ENCODE measurements around the gene TSKU.

TSKU gene

DNA sequence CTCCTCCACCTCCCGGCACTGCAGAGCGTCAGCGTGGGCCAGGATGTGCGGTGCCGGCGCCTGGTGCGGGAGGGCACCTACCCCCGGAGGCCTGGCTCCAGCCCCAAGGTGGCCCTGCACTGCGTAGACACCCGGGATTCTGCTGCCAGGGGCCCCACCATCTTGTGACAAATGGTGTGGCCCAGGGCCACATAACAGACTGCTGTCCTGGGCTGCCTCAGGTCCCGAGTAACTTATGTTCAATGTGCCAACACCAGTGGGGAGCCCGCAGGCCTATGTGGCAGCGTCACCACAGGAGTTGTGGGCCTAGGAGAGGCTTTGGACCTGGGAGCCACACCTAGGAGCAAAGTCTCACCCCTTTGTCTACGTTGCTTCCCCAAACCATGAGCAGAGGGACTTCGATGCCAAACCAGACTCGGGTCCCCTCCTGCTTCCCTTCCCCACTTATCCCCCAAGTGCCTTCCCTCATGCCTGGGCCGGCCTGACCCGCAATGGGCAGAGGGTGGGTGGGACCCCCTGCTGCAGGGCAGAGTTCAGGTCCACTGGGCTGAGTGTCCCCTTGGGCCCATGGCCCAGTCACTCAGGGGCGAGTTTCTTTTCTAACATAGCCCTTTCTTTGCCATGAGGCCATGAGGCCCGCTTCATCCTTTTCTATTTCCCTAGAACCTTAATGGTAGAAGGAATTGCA is 13.5 kb downstream of the TSKU start:
- no peaks in the 10 kb centered on the region for H3K27me3 ChIP-seq (ENCODE audit: insufficient read depth, insufficient read length)
- DNase-seq (ENCODE audit: low read depth, low spot score) = no peak
- H3K9ac ChIP-seq (ENCODE audit: insufficient read length, low read depth) = no peak overlapping the region
- peaks cover 9% of the 10 kb centered on the region for H3K4me1 ChIP-seq (ENCODE audit: insufficient read depth, insufficient read length)
- H3K4me3 ChIP-seq (ENCODE audit: insufficient read length, low read depth) = no peak overlapping the region
- peaks cover 14% of the 10 kb centered on the region; the same call in 1 of the 2 replicates for H3K9me3 ChIP-seq (ENCODE audit: insufficient read depth, low read length)
- TF ChIP-seq ZNF274 (IDR thresholded peaks at IDR 0.05; ENCODE audit: low read depth, low read length) (no peak), SUZ12 (IDR thresholded peaks at IDR 0.05; ENCODE audit: extremely low read depth, insufficient read depth, insufficient read length) (no peak), YY1 (IDR thresholded peaks at IDR 0.05; ENCODE audit: insufficient read depth, insufficient read length) (no peak)
- peaks cover 35% of the 10 kb centered on the region for H3K36me3 ChIP-seq (ENCODE audit: insufficient read depth, insufficient read length, low read length)

DNA sequence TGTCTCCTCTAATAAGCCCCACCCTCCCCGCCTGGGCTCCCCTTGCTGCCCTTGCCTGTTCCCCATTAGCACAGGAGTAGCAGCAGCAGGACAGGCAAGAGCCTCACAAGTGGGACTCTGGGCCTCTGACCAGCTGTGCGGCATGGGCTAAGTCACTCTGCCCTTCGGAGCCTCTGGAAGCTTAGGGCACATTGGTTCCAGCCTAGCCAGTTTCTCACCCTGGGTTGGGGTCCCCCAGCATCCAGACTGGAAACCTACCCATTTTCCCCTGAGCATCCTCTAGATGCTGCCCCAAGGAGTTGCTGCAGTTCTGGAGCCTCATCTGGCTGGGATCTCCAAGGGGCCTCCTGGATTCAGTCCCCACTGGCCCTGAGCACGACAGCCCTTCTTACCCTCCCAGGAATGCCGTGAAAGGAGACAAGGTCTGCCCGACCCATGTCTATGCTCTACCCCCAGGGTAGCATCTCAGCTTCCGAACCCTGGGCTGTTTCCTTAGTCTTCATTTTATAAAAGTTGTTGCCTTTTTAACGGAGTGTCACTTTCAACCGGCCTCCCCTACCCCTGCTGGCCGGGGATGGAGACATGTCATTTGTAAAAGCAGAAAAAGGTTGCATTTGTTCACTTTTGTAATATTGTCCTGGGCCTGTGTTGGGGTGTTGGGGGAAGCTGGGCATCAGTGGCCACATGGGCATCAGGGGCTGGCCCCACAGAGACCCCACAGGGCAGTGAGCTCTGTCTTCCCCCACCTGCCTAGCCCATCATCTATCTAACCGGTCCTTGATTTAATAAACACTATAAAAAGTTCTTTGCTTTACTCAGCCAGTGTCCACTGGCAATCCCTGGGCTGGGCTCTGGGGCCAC is 14.4 kb downstream of the TSKU start:
- Histone ChIP-seq H3K27me3 (ENCODE audit: insufficient read depth, insufficient read length) (no peaks in the 10 kb centered on the region), H3K9me3 (ENCODE audit: insufficient read depth, low read length) (peaks cover 5% of the 10 kb centered on the region; the same call in 1 of the 2 replicates), H3K4me1 (ENCODE audit: insufficient read depth, insufficient read length) (peaks cover 9% of the 10 kb centered on the region), H3K9ac (ENCODE audit: insufficient read length, low read depth) (no peak overlapping the region), H3K36me3 (ENCODE audit: insufficient read depth, insufficient read length, low read length) (peaks cover 35% of the 10 kb centered on the region), H3K4me3 (ENCODE audit: insufficient read length, low read depth) (no peak overlapping the region)
- TF ChIP-seq SUZ12 (IDR thresholded peaks at IDR 0.05; ENCODE audit: extremely low read depth, insufficient read depth, insufficient read length) (no peak), ZNF274 (IDR thresholded peaks at IDR 0.05; ENCODE audit: low read depth, low read length) (no peak), YY1 (IDR thresholded peaks at IDR 0.05; ENCODE audit: insufficient read depth, insufficient read length) (no peak)
- no peak for DNase-seq (ENCODE audit: low read depth, low spot score)

DNA sequence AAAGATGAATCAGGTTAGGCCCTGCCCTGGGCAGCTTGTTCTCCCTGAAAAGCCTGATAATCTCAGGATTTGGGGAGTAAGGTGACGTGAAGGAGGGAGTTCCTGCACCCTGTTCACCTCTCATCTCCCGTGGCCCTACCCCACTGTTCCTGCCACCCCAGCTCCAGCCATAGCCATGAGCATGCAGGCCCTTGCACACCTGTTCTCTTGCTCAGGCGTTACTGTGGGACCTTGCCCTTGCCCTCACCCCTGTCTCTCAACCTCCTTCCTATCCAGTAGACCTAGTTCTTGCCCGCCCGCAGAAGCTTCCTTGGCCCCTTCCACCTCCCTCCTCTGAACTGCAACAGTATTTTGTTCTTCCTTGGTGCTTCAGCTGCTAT is 15.0 kb downstream of the TSKU start:
- TF ChIP-seq SUZ12 (IDR thresholded peaks at IDR 0.05; ENCODE audit: extremely low read depth, insufficient read depth, insufficient read length) (no peak), YY1 (IDR thresholded peaks at IDR 0.05; ENCODE audit: insufficient read depth, insufficient read length) (no peak), ZNF274 (IDR thresholded peaks at IDR 0.05; ENCODE audit: low read depth, low read length) (no peak)
- H3K4me1 ChIP-seq (ENCODE audit: insufficient read depth, insufficient read length) = peaks cover 7% of the 10 kb centered on the region
- H3K4me3 ChIP-seq (ENCODE audit: insufficient read length, low read depth) = no peak overlapping the region
- H3K9ac ChIP-seq (ENCODE audit: insufficient read length, low read depth) = no peak overlapping the region
- no peaks in the 10 kb centered on the region for H3K9me3 ChIP-seq (ENCODE audit: insufficient read depth, low read length)
- H3K27me3 ChIP-seq (ENCODE audit: insufficient read depth, insufficient read length) = no peaks in the 10 kb centered on the region
- peaks cover 35% of the 10 kb centered on the region for H3K36me3 ChIP-seq (ENCODE audit: insufficient read depth, insufficient read length, low read length)
- DNase-seq (ENCODE audit: low read depth, low spot score) = no peak

DNA sequence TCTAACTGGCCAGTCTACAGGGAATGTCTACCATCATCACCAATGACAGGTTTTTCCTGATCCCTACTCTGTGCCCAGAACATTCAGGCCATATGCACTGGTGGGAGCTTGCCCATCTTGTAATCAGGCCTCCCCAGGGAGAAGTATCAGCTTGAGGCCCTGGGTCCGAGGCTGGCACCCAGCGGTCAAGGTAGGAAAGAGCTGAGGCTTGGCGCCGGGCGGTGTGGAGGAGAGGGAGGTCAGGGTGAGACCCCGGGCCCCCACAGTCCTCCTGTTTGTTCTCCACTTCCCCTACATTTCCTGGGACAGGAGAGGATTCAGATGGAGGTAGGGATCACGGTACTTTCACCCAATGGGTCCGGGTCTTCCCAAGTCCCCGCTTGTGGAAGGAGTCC is 15.5 kb downstream of the TSKU start:
- Histone ChIP-seq H3K9me3 (ENCODE audit: insufficient read depth, low read length) (no peaks in the 10 kb centered on the region), H3K36me3 (ENCODE audit: insufficient read depth, insufficient read length, low read length) (peaks cover 35% of the 10 kb centered on the region), H3K4me1 (ENCODE audit: insufficient read depth, insufficient read length) (peaks cover 7% of the 10 kb centered on the region), H3K9ac (ENCODE audit: insufficient read length, low read depth) (peak overlapping the region; percentile 57), H3K4me3 (ENCODE audit: insufficient read length, low read depth) (no peak overlapping the region), H3K27me3 (ENCODE audit: insufficient read depth, insufficient read length) (no peaks in the 10 kb centered on the region)
- TF ChIP-seq ZNF274 (IDR thresholded peaks at IDR 0.05; ENCODE audit: low read depth, low read length) = no peak
- no peak for TF ChIP-seq SUZ12 (IDR thresholded peaks at IDR 0.05; ENCODE audit: extremely low read depth, insufficient read depth, insufficient read length)
- no peak for TF ChIP-seq YY1 (IDR thresholded peaks at IDR 0.05; ENCODE audit: insufficient read depth, insufficient read length)
- no peak for DNase-seq (ENCODE audit: low read depth, low spot score)

DNA sequence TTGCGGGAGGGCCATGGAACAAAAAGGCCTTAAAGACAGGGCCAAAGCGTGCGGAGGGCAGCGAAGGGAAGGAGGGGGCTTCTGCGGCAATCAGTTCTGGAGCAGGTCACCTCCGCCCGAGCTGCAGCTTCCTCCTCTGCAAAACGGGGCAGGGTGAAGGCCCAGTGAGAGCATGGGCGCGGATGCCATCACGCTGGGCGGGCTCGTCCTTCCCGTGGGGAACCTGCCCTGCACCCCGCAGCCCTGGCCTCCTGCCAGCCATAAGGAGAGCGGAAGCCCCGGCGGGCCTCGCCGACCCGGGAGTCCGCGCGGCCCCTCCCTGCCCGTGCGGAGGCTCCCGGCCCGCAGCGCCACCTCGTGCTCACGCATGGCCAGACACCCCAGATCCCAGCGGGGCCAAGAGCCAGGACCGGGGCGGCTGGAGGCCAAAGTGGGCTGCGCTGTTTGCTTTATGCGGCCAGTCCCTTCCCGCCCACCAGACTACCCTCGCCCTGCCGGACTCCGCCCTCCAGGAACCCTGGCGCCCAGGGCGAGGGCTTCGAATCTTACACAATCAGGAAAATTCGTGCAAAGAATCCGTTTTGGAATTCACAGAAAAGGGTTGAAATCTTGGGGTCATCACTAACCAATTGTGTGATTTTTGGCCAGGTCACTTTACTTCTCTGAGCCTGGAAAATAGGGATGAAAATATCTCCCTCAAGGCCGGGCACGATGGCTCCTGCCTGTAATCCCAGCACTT is 16.1 kb downstream of the TSKU start:
- Histone ChIP-seq H3K36me3 (ENCODE audit: insufficient read depth, insufficient read length, low read length) (peaks cover 33% of the 10 kb centered on the region), H3K27me3 (ENCODE audit: insufficient read depth, insufficient read length) (no peaks in the 10 kb centered on the region), H3K4me1 (ENCODE audit: insufficient read depth, insufficient read length) (peaks cover 5% of the 10 kb centered on the region), H3K9me3 (ENCODE audit: insufficient read depth, low read length) (no peaks in the 10 kb centered on the region), H3K4me3 (ENCODE audit: insufficient read length, low read depth) (no peak overlapping the region), H3K9ac (ENCODE audit: insufficient read length, low read depth) (peak overlapping the region; percentile 61)
- no peak for DNase-seq (ENCODE audit: low read depth, low spot score)
- no peak for TF ChIP-seq ZNF274 (IDR thresholded peaks at IDR 0.05; ENCODE audit: low read depth, low read length)
- no peak for TF ChIP-seq YY1 (IDR thresholded peaks at IDR 0.05; ENCODE audit: insufficient read depth, insufficient read length)
- no peak for TF ChIP-seq SUZ12 (IDR thresholded peaks at IDR 0.05; ENCODE audit: extremely low read depth, insufficient read depth, insufficient read length)

DNA sequence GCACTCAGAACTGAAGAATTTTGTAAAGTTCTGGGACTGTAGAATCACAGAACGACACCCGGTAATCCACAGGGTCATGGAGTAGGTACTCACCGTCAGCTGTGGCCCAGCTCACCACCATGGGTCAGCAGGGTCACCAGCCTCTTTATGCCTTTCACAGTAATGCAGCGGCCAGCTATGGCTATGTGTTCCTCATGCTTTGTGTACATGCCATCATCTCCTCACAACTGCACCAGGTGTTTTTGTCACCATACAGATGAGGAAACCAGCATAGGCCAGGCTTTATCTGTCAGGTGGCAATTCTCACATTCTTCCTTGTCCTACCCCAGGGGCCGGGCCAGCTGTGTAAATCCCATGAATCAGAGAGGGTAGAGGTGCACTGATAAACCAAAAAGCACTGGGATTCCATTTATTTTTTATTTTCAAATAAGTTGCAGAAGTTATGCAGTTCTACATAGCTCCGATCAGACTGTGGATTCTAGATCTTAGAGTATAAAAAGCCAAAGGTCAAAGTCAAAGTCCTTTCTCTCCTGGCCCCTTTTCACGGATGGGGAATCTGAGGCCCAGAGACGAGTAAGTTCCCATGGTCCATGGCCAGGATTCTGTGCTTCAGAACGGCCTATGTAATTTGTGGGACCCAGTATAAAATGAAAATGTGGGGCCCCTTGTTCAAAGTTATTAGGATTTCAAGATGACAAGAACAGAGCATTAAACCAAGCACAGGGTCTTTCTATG is 17.5 kb downstream of the TSKU start:
- DNase-seq (ENCODE audit: low read depth, low spot score) = no peak
- Histone ChIP-seq H3K27me3 (ENCODE audit: insufficient read depth, insufficient read length) (no peaks in the 10 kb centered on the region), H3K4me3 (ENCODE audit: insufficient read length, low read depth) (no peak overlapping the region), H3K9ac (ENCODE audit: insufficient read length, low read depth) (no peak overlapping the region), H3K36me3 (ENCODE audit: insufficient read depth, insufficient read length, low read length) (peaks cover 22% of the 10 kb centered on the region), H3K4me1 (ENCODE audit: insufficient read depth, insufficient read length) (no peaks in the 10 kb centered on the region), H3K9me3 (ENCODE audit: insufficient read depth, low read length) (no peaks in the 10 kb centered on the region)
- TF ChIP-seq ZNF274 (IDR thresholded peaks at IDR 0.05; ENCODE audit: low read depth, low read length) (no peak), YY1 (IDR thresholded peaks at IDR 0.05; ENCODE audit: insufficient read depth, insufficient read length) (no peak), SUZ12 (IDR thresholded peaks at IDR 0.05; ENCODE audit: extremely low read depth, insufficient read depth, insufficient read length) (no peak)

Data from NT2/D1 (cell line).